ENCODE results near the gene TPST2.

DNA sequence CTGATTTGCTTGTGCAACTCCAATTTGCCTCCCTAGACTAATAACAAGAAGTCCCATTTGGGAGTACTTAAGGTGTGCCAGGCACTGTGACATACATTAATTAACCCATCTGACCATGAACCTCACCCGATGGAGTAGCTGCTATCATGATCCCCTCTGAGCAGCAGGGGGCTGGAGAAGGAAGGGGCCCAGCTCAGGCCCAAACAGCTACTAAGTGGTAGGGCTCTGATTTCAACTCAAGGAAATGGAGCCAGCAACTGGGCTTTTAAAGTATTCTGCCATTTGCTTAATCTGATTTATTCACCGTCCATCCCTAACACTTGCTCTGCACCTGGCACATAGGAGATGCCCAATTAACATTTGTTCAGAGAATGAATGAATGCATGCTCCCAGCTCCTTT lies 26.7 kb upstream of the TPST2 start:
- TF ChIP-seq, protein P1, sequence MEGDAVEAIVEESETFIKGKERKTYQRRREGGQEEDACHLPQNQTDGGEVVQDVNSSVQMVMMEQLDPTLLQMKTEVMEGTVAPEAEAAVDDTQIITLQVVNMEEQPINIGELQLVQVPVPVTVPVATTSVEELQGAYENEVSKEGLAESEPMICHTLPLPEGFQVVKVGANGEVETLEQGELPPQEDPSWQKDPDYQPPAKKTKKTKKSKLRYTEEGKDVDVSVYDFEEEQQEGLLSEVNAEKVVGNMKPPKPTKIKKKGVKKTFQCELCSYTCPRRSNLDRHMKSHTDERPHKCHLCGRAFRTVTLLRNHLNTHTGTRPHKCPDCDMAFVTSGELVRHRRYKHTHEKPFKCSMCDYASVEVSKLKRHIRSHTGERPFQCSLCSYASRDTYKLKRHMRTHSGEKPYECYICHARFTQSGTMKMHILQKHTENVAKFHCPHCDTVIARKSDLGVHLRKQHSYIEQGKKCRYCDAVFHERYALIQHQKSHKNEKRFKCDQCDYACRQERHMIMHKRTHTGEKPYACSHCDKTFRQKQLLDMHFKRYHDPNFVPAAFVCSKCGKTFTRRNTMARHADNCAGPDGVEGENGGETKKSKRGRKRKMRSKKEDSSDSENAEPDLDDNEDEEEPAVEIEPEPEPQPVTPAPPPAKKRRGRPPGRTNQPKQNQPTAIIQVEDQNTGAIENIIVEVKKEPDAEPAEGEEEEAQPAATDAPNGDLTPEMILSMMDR (conservative IDR thresholded peaks at IDR 0.05) = no peak
- TF ChIP-seq ZFX (IDR thresholded peaks at IDR 0.05) = no peak

All from C4-2B (cell line).